HL-60 (cell line): ENCODE data around the gene PSMG1.

ENCODE experiments used
- DNase-seq, 2 experiments: peaks; one replicate each; pipeline ENCODE4 v3.0.0-alpha.2; 2010 to 2020; ENCODE audit warnings: low read depth in 1 of 2, low spot score in 1 of 2
- H3K27ac ChIP-seq: fragments of 250-450 bp; sonication (Bioruptor Pico); replicated peaks from 2 replicates; pipeline ENCODE4 v1.5.1; 2020; ENCODE audit warnings: mild to moderate bottlenecking, moderate library complexity
- H3K27me3 ChIP-seq: fragments of 250-450 bp; sonication (Bioruptor Pico); 2 replicates; pipeline ENCODE4 v1.5.1; 2021; ENCODE audit warnings: mild to moderate bottlenecking, moderate library complexity; ENCODE audit not compliant: insufficient read depth, poor library complexity, severe bottlenecking
- H3K4me3 ChIP-seq: replicated peaks from 2 replicates; pipeline ENCODE4 v1.5.1; 2011; ENCODE audit warnings: mild to moderate bottlenecking, control low read depth, low read length; ENCODE audit not compliant: insufficient read depth
- CTCF ChIP-seq: IDR thresholded peaks from one replicate; pipeline ENCODE4 v1.5.1; 2011; ENCODE audit warnings: low read length, control low read depth, inconsistent platforms; ENCODE audit not compliant: insufficient read depth
- GABPA ChIP-seq: IDR thresholded peaks from 2 replicates; pipeline ENCODE4 v1.6.1; 2012; ENCODE audit warnings: low read depth
- POLR2AphosphoS5 ChIP-seq: IDR thresholded peaks from 2 replicates; pipeline ENCODE4 v1.6.1; 2012; ENCODE audit warnings: low read depth
- REST ChIP-seq: IDR thresholded peaks from 2 replicates; pipeline ENCODE4 v1.6.1; 2012; ENCODE audit warnings: low read depth; ENCODE audit not compliant: insufficient replicate concordance
- SPI1 ChIP-seq: IDR thresholded peaks from 2 replicates; pipeline ENCODE4 v1.6.1; 2012; ENCODE audit warnings: low read depth, mild to moderate bottlenecking, borderline replicate concordance

The PSMG1 gene

GRCh38 chr21:39186676-39187075 is 3.4 kb upstream of the PSMG1 start:
- H3K27ac ChIP-seq: no peak overlapping the region
- H3K4me3 ChIP-seq: no peak overlapping the region
- DNase-seq: no peak
- H3K27me3 ChIP-seq: no peaks in the 10 kb centered on the region
- TF ChIP-seq SPI1: no peak
- no peak for TF ChIP-seq CTCF
- TF ChIP-seq POLR2AphosphoS5: no peak
- TF ChIP-seq GABPA: no peak
- TF ChIP-seq REST: no peak

- TF ChIP-seq CTCF: no peak
- Histone ChIP-seq H3K27ac (no peak overlapping the region), H3K4me3 (no peak overlapping the region), H3K27me3 (no peaks in the 10 kb centered on the region)
- no peak for DNase-seq
These were observed 1.9 kb upstream of the PSMG1 start for GRCh38 chr21:39185157-39185556.

- no peak for DNase-seq
- H3K27me3 ChIP-seq: no peaks in the 10 kb centered on the region
- peak overlapping the region; percentile 55 for H3K4me3 ChIP-seq
- TF ChIP-seq GABPA (no peak), REST (no peak), CTCF (no peak), POLR2AphosphoS5 (no peak), SPI1 (no peak)
- peak overlapping the region; percentile 92 for H3K27ac ChIP-seq
These were observed 1.1 kb upstream of the PSMG1 start for GRCh38 chr21:39184050-39184980.
